Panc1 (cell line): ENCODE results near the gene DRGX.

Experiments used
- CTCF ChIP-seq: fragments of 450-650 bp; IDR thresholded peaks from 2 replicates; pipeline ENCODE4 v1.5.1; 2017; ENCODE audit warnings: mild to moderate bottlenecking
- POLR2AphosphoS5 ChIP-seq: IDR thresholded peaks from 2 replicates; pipeline ENCODE4 v1.6.1; 2012; ENCODE audit warnings: mild to moderate bottlenecking, low read depth, low read length, moderate library complexity
- TF ChIP-seq, protein P1 (sequence below), 2 experiments: IDR thresholded peaks; 2 replicates each; pipeline ENCODE4 v1.6.1; 2011 to 2012; ENCODE audit warnings: low read depth in 2 of 2, control low read depth in 1 of 2, low read length in 1 of 2, mild to moderate bottlenecking in 1 of 2, moderate library complexity in 1 of 2; ENCODE audit not compliant: insufficient read depth in 1 of 2

- TF ChIP-seq CTCF: no peak
- TF ChIP-seq, protein P1, sequence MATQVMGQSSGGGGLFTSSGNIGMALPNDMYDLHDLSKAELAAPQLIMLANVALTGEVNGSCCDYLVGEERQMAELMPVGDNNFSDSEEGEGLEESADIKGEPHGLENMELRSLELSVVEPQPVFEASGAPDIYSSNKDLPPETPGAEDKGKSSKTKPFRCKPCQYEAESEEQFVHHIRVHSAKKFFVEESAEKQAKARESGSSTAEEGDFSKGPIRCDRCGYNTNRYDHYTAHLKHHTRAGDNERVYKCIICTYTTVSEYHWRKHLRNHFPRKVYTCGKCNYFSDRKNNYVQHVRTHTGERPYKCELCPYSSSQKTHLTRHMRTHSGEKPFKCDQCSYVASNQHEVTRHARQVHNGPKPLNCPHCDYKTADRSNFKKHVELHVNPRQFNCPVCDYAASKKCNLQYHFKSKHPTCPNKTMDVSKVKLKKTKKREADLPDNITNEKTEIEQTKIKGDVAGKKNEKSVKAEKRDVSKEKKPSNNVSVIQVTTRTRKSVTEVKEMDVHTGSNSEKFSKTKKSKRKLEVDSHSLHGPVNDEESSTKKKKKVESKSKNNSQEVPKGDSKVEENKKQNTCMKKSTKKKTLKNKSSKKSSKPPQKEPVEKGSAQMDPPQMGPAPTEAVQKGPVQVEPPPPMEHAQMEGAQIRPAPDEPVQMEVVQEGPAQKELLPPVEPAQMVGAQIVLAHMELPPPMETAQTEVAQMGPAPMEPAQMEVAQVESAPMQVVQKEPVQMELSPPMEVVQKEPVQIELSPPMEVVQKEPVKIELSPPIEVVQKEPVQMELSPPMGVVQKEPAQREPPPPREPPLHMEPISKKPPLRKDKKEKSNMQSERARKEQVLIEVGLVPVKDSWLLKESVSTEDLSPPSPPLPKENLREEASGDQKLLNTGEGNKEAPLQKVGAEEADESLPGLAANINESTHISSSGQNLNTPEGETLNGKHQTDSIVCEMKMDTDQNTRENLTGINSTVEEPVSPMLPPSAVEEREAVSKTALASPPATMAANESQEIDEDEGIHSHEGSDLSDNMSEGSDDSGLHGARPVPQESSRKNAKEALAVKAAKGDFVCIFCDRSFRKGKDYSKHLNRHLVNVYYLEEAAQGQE (IDR thresholded peaks at IDR 0.05; ENCODE audit: insufficient read depth in 1 of 2, low read depth in 2 of 2, low read length in 1 of 2): no peak
- TF ChIP-seq POLR2AphosphoS5: no peak
Measured at GRCh38 chr10:49431426-49431825, 35.5 kb upstream of the DRGX start.
